ENCODE measurements around the gene MED27.

Gene MED27

GRCh38 chr9:131847665-131848354 is 231.9 kb downstream of the MED27 start:
- no peak for DNase-seq

- DNase-seq: no peak
Measured at GRCh38 chr9:131845305-131846298, 234.1 kb downstream of the MED27 start.

GRCh38 chr9:131844745-131845118 is 234.9 kb downstream of the MED27 start:
- DNase-seq: no peak

- no peak for DNase-seq
Measured at GRCh38 chr9:131843989-131844744, 235.5 kb downstream of the MED27 start.

GRCh38 chr9:131841765-131842318 is 237.8 kb downstream of the MED27 start:
- no peak for DNase-seq

GRCh38 chr9:131840751-131841702 is 238.6 kb downstream of the MED27 start:
- no peak for DNase-seq

- DNase-seq: no peak
Measured at GRCh38 chr9:131840220-131840619, 239.4 kb downstream of the MED27 start.

- no peak for DNase-seq
Measured at GRCh38 chr9:131839281-131840084, 240.2 kb downstream of the MED27 start.

GRCh38 chr9:131838530-131839280 is 241.0 kb downstream of the MED27 start:
- no peak for DNase-seq

- no peak for DNase-seq
Measured at GRCh38 chr9:131837836-131838235, 241.8 kb downstream of the MED27 start.

GRCh38 chr9:131837316-131837715 is 242.4 kb downstream of the MED27 start:
- DNase-seq: no peak

GRCh38 chr9:131836607-131837315 is 242.9 kb downstream of the MED27 start:
- DNase-seq: no peak

- no peak for DNase-seq
Measured at GRCh38 chr9:131836021-131836420, 243.6 kb downstream of the MED27 start.

GRCh38 chr9:131835151-131835910 is 244.3 kb downstream of the MED27 start:
- DNase-seq: peak; percentile 75

- no peak for DNase-seq
Measured at GRCh38 chr9:131834721-131835120, 244.9 kb downstream of the MED27 start.

GRCh38 chr9:131833906-131834305 is 245.8 kb downstream of the MED27 start:
- no peak for DNase-seq

GRCh38 chr9:131833083-131833482 is 246.6 kb downstream of the MED27 start:
- no peak for DNase-seq

GRCh38 chr9:131831380-131832165 is 248.1 kb downstream of the MED27 start:
- no peak for DNase-seq
